HG03558 (cell line): ENCODE data around the gene PCDHGA5.
"Not testable (repeated sequence)": the region's sequence is repeated elsewhere in the genome, so short reads cannot be mapped to it uniquely, and the experiment has no call there.

Source experiments
- ATAC-seq: cut with Tn5 transposase; IDR thresholded peaks from one replicate; pipeline ENCODE4 v1.9.1; 2021; ENCODE audit warnings: moderate number of reproducible peaks; ENCODE audit not compliant: unreplicated experiment; ENCODE audit errors: extremely low read depth

PCDHGA5 gene

GRCh38 chr5:141349917-141350619 lies 13.9 kb upstream of the PCDHGA5 start, which contains the start of gene PCDHGB1:
Gene PCDHGB1 (plus strand): TSS chr5:141350099. CDS start chr5:141350261, 162 bp downstream.
- no peak for ATAC-seq

DNA sequence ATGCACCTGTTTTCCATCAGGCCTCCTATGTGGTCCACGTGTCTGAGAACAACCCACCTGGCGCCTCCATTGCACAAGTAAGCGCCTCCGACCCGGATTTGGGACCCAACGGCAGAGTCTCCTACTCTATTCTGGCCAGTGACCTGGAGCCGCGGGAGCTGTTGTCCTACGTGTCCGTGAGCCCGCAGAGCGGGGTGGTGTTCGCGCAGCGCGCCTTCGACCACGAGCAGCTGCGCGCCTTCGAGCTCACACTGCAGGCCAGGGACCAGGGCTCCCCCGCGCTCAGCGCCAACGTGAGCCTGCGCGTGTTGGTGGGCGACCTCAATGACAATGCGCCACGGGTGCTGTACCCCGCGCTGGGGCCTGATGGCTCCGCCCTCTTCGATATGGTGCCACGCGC lies 12.4 kb upstream of the PCDHGA5 start:
- no peak for ATAC-seq

GRCh38 chr5:141354900-141355469 lies 9.0 kb upstream of the PCDHGA5 start, which contains the start of gene PCDHGA4:
Gene PCDHGA4 (plus strand): TSS chr5:141355021. CDS start chr5:141355108, 87 bp downstream.
- ATAC-seq: no peak

DNA sequence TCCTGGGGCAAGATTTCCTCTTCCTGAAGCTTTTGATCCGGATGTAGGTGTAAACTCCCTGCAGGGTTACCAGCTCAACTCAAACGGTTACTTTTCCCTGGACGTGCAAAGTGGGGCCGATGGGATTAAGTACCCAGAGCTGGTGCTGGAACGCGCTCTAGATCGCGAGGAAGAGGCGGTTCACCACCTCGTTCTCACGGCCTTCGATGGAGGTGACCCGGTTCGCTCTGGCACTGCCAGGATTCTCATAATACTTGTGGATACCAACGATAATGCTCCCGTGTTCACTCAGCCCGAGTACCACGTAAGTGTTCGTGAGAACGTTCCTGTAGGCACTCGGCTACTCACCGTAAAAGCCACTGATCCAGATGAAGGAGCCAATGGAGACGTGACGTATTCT lies 8.3 kb upstream of the PCDHGA5 start:
- ATAC-seq: no peak

GRCh38 chr5:141356133-141356532 lies 7.8 kb upstream of the PCDHGA5 start:
- ATAC-seq: no peak

GRCh38 chr5:141356950-141357349 lies 7.0 kb upstream of the PCDHGA5 start:
- ATAC-seq: no peak

DNA sequence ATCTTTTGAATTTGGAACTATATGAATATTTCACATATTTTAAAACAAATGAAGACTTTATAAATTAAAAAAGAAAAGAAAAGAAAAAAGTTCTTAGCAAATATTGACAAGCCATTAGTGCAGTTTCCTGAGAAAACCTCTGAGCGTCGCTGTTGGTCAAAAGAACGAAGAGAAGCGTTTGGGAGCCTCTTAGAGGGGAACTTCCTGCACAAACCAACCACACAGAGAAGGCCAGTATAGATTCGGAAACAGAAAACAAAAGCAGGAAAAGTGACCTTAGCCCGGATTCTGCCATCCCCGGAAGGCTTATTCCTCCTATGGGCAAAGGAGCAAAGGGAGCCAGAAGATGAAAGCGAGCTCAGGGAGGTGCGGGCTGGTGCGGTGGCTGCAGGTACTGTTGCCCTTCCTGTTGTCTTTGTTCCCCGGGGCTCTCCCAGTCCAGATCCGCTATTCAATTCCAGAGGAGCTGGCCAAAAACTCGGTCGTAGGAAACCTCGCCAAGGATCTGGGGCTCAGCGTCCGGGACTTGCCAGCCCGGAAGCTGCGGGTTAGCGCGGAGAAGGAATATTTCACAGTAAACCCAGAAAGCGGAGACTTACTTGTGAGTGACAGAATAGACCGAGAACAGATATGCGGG lies 4.1 kb upstream of the PCDHGA5 start, which contains the start of gene PCDHGB2:
Gene PCDHGB2 (plus strand): TSS at position 205 of the 637 bp plus-strand sequence. CDS start 142 bp downstream, at position 347.
- no peak for ATAC-seq

DNA sequence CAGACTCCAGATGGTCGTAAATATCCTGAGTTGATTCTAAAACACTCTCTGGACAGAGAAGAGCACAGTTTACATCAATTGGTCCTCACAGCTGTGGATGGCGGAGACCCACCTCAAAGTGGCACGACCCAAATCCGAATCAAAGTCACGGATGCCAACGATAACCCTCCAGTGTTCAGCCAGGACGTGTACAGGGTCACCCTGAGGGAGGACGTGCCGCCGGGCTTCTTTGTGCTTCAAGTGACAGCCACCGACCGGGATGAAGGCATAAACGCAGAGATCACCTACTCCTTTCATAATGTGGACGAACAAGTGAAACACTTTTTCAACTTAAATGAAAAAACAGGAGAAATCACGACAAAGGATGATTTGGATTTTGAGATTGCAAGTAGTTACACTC lies 3.3 kb upstream of the PCDHGA5 start:
- no peak for ATAC-seq

DNA sequence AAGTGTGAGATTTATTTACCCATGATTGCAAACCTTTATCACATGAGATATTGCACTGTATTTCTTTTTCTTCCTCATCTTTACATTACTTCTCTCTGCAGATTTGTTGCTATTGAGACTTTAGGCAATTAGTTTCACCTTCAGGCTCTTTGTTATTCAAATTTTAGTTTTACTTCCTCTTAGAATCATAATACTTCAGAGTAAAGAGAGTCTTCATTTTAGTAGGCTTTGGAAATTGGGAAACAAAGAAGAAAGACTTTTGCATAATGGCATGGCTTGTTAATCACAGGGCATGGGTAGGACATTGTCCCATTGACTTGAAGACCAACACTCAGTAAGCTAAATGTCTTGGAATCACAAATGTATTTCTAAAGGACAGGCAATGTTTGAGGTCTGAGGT lies 1.2 kb upstream of the PCDHGA5 start:
- ATAC-seq: no peak

DNA sequence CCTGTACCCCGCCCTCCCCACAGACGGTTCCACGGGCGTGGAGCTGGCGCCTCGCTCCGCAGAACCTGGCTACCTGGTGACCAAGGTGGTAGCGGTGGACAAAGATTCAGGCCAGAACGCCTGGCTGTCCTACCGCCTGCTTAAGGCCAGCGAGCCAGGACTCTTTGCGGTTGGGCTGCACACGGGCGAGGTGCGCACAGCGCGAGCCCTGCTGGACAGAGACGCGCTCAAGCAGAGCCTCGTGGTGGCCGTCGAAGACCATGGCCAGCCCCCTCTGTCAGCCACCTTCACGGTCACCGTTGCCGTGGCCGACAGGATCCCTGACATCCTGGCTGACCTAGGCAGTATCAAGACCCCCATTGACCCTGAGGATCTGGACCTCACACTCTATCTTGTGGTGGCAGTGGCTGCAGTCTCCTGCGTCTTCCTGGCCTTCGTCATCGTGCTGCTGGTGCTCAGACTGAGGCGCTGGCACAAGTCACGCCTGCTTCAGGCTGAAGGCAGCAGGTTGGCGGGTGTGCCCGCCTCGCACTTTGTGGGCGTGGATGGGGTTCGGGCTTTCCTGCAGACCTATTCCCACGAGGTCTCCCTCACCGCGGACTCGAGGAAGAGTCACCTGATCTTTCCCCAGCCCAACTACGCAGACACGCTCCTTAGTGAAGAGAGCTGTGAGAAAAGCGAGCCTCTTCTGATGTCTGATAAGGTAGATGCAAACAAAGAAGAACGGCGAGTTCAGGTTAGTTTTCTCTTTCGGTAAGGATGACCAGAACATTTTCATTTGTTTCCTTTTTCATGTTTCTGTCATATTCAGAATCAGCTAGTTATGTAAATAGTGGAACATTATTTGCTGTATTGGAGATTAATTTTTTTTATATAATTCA lies 2.3 kb downstream of the PCDHGA5 start:
- ATAC-seq: no peak

DNA sequence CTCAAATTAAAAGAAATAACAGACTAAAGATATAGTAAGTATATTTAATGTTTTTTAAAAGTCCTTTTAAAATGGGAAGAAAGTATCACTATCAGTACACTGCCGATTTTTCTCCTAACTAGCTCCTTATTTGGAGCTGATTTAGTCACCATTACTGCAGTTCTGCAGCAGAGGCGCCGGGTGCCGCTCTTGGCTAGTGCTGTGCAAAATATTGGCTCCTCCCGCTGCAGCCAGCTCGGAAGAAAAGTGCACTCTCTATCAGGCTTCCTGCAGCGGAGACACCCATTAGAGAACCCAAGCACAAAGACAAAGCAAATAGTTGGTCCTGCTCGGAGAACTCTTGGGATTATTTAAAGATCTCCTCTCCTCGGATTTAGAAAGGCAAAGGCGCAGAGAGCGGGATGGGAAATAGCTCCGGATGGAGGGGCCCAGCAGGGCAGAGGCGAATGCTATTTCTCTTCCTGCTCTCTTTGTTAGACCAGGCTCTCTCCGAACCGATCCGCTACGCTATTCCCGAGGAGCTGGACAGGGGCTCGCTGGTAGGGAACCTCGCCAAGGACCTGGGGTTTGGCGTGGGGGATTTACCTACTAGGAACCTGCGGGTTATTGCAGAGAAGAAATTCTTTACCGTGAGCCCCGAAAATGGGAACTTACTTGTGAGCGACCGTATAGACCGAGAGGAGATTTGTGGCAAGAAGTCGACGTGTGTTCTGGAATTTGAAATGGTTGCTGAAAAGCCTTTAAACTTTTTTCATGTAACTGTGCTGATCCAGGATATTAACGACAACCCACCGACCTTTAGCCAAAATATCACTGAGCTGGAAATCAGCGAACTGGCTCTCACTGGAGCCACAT lies 6.3 kb downstream of the PCDHGA5 start, which contains the start of gene PCDHGB3:
Gene PCDHGB3 (plus strand): TSS at position 249 of the 855 bp plus-strand sequence. CDS start 153 bp downstream, at position 402.
- ATAC-seq: peak; percentile 68

DNA sequence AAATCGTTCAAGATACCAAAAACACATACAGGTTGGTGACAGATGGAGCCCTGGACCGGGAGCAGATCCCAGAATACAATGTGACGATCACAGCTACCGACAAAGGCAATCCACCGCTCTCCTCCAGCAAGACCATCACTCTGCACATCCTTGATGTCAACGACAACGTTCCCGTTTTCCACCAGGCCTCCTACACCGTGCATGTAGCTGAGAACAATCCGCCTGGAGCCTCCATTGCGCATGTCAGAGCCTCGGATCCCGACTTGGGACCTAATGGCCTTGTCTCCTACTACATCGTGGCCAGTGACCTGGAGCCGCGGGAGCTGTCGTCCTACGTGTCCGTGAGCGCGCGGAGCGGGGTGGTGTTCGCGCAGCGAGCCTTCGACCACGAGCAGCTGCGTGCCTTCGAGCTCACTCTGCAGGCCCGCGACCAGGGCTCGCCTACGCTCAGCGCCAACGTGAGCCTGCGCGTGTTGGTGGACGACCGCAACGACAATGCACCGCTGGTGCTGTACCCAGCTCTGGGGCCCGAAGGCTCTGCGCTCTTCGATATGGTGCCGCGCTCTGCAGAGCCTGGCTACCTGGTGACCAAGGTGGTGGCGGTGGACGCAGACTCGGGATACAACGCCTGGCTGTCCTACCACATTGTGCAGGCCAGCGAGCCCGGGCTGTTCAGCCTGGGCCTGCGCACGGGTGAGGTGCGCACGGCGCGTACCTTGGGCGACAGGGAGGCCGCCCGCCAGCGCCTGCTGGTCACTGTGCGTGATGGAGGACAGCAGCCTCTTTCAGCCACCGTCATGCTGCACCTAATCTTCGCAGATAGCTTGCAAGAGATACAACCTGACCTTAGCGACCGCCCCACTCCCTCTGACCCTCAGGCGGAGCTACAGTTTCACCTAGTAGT lies 7.9 kb downstream of the PCDHGA5 start:
- no peak for ATAC-seq

DNA sequence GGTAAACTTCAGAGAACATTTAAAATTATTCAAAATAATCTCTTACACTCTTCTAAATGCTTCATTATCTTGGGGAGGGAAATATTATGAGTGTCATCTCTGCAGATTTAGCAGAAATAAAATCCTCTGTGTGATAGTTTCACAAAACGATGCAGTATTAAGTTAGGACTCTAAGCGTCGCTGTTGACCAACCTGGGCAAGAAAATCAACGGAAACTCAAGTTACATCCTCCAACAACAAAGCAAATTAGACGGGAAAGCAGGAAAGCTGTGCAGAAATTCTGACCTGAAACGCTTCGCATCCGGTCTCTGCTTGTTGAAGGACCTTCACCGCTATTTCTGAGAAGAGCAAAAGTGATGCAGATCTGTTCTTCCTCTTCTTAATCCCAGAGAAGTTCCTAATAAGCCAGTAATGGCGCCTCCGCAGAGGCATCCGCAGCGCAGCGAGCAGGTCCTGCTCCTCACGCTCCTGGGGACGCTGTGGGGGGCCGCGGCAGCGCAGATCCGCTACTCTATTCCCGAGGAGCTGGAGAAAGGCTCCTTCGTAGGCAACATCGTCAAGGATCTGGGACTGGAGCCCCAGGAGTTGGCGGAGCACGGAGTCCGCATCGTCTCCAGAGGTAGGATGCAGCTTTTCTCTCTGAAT lies 9.8 kb downstream of the PCDHGA5 start, which contains the start of gene PCDHGA6:
Gene PCDHGA6 (plus strand): TSS at position 219 of the 645 bp plus-strand sequence. CDS start 193 bp downstream, at position 412.
- no peak for ATAC-seq

DNA sequence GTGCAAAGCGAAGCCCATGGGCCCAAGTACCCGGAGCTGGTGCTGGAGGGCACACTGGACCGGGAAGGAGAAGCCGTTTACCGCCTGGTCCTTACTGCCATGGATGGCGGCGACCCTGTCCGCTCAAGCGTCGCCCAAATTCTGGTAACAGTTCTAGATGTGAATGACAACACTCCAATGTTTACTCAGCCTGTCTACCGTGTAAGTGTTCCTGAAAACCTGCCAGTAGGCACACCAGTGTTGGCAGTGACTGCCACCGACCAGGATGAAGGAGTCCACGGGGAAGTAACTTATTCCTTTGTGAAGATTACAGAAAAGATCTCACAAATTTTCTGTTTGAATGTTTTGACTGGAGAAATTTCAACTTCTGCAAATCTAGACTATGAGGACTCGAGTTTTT lies 10.7 kb downstream of the PCDHGA5 start:
- ATAC-seq: no peak

GRCh38 chr5:141375444-141376155 lies 11.6 kb downstream of the PCDHGA5 start:
- not testable (repeated sequence) for ATAC-seq

GRCh38 chr5:141382469-141383294 lies 18.7 kb downstream of the PCDHGA5 start, which contains the start of gene PCDHGA7:
Gene PCDHGA7 (plus strand): TSS chr5:141382742. CDS start chr5:141382900, 158 bp downstream.
- ATAC-seq: no peak
